GM18867 (cell line): Measurements from ENCODE around the gene NEURL4.

Experiments used
- ATAC-seq: cut with Tn5 transposase; IDR thresholded peaks from one replicate; pipeline ENCODE4 v1.9.1; 2021; ENCODE audit warnings: mild to moderate bottlenecking, moderate library complexity; ENCODE audit not compliant: unreplicated experiment

Gene NEURL4

GRCh38 chr17:7281074-7281952 is 47.8 kb downstream of the NEURL4 start, which contains the start of gene SLC2A4:
TSS of gene SLC2A4 (plus strand) at chr17:7281718. CDS start at chr17:7281935, 217 bp downstream.
- ATAC-seq: peak; percentile 65

GRCh38 chr17:7280519-7281073 is 48.5 kb downstream of the NEURL4 start:
- ATAC-seq: peak; percentile 47

DNA sequence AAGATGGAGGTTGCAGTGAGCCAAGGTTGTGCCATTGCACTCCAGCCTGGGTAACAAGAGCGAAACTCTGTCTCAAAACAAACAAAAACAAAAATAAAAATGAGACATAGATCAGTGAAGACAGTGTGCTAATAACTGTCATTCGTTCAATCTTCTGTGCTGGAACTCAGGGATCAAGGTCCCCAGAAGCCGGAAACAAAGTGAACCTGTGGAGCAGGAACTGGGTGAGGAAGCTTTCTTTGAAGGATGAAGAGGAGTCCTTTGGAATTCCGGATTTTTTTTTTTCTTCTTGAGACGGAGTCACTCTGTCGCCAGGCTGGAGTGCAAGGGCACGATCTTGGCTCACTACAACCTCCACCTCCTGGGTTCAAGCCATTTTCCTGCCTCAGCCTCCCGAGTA is 49.7 kb downstream of the NEURL4 start:
- ATAC-seq: no peak

DNA sequence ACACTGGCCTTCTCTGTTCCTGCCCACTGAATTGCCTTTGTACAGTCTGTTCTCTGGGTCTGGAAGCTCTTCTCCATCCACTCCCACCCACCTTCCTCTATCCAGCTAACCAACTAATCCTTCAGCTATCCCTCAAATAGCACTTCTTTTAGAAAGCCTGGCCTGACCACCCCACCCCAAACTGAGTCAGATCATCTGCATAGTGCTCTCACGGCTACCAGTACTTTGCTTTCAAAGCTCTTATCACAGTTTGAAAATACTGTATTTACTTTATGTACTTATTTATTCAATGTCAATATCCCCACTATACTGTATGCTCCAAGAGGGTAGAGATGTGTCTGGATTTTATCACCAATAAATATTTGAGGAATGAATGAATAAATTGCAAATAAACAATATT is 62.4 kb downstream of the NEURL4 start:
- ATAC-seq: no peak
